DOHH2 (cell line): ENCODE measurements around the gene PCTP.

Experiments used
- EZH2phosphoT487 ChIP-seq: fragments of 200-600 bp; sonication (generic); IDR thresholded peaks from 2 replicates; pipeline ENCODE4 v1.6.1; 2017; ENCODE audit warnings: borderline replicate concordance, mild to moderate bottlenecking, antibody characterized with exemption, low read length, moderate library complexity, mixed read lengths
- TF ChIP-seq, protein P1 (sequence below): fragments of 200-600 bp; sonication (generic); IDR thresholded peaks from one replicate; pipeline ENCODE4 v1.5.1; 2014; ENCODE audit warnings: antibody characterized with exemption, mild to moderate bottlenecking, low read depth, low read length; ENCODE audit not compliant: poor library complexity, severe bottlenecking

DNA sequence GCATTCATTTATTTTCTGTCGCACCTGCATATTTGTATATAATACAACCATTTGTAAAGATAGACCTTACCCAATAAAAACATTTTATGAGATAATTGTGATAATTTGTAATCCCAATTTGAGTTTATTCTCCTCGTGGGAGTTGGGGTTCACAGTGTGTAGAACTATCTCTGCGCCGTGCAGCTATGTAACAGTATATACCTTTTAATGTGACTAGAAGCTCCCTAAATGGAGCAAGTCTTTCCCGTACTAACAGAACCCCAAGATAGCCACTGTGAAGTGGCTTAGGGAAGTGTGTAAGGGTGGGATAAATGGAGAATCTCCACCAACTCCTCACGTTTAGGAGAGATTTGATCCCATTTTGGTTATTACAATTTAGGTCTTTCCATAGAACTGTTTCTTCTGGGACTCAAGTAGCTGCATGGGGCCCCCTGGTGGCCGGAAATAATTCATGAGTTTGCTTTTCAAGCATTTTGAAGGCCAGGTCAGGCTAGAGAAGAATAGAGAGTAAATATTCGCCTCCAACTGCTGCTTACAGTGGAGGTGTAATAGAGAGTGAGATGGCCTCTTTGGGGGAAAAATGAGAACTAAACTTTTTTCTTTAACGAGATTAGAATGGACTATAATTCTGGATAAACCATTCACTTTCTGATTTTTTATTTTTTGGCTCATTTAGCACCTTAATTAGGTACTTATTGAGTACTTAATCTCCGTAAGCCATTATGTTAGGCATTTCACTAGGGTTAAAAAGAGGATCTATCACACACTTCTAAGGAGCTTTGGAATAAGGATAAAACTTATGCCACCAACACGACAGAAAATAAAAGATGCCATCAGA is 32.7 kb upstream of the PCTP start:
- TF ChIP-seq, protein P1, sequence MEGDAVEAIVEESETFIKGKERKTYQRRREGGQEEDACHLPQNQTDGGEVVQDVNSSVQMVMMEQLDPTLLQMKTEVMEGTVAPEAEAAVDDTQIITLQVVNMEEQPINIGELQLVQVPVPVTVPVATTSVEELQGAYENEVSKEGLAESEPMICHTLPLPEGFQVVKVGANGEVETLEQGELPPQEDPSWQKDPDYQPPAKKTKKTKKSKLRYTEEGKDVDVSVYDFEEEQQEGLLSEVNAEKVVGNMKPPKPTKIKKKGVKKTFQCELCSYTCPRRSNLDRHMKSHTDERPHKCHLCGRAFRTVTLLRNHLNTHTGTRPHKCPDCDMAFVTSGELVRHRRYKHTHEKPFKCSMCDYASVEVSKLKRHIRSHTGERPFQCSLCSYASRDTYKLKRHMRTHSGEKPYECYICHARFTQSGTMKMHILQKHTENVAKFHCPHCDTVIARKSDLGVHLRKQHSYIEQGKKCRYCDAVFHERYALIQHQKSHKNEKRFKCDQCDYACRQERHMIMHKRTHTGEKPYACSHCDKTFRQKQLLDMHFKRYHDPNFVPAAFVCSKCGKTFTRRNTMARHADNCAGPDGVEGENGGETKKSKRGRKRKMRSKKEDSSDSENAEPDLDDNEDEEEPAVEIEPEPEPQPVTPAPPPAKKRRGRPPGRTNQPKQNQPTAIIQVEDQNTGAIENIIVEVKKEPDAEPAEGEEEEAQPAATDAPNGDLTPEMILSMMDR, result peak; percentile 81
- no peak for TF ChIP-seq EZH2phosphoT487
